ENCODE measurements around the gene DNM3. TPM values are rescaled to one million over a fixed set of nuclear protein-coding genes. Genes with fewer than 3 reads are reported as not detected.

Gene DNM3
- polyA plus RNA-seq, 1 donor (not counting 4 experiments of a cell fraction or from before 2014, with no cell fraction given): 2.0 TPM

GRCh38 chr1:171941920-171942319 is 100.6 kb downstream of the DNM3 start:
- Histone ChIP-seq H3K4me3 (ENCODE audit: control insufficient read depth in 2 of 3, extremely low read depth in 1 of 3, insufficient read depth in 2 of 3, low read depth in 1 of 3, low read length in 3 of 3) (no peak overlapping the region), H3K4me2 (ENCODE audit: control insufficient read depth, extremely low read depth, insufficient read depth, low read depth, low read length) (no peak overlapping the region), H3K9ac (ENCODE audit: control insufficient read depth, extremely low read depth, insufficient read depth, low read length) (no peak overlapping the region), H3K9me3 (ENCODE audit: control insufficient read depth, low read depth, low read length) (no peaks in the 10 kb centered on the region), H3K4me1 (ENCODE audit: control insufficient read depth, extremely low read depth, insufficient read depth, low read length) (no peaks in the 10 kb centered on the region), H2AFZ (ENCODE audit: control insufficient read depth, low read length) (no peak overlapping the region), H3K9me1 (ENCODE audit: control insufficient read depth, extremely low read depth, insufficient read depth, low read length) (no peaks in the 10 kb centered on the region), H4K20me1 (ENCODE audit: control insufficient read depth, extremely low read depth, insufficient read depth, low read length) (no peaks in the 10 kb centered on the region), H3K27me3 (ENCODE audit: control insufficient read depth, extremely low read depth, insufficient read depth, low read length) (no peaks in the 10 kb centered on the region), H3K27ac (ENCODE audit: control insufficient read depth, insufficient read depth, low read length) (no peak overlapping the region), H3K79me2 (ENCODE audit: control insufficient read depth, insufficient read depth, low read length) (no peaks in the 10 kb centered on the region), H3K36me3 (ENCODE audit: control insufficient read depth in 2 of 2, extremely low read depth in 1 of 2, insufficient read depth in 2 of 2, low read length in 2 of 2) (no peaks in the 10 kb centered on the region)
- DNase-seq (ENCODE audit: low read depth, low spot score) (no peak), FAIRE-seq (no peak)
- TF ChIP-seq EZH2 (IDR thresholded peaks at IDR 0.05; ENCODE audit: low read length) (no peak), CTCF (optimal IDR thresholded peaks at IDR 0.05 in 1 of 3, IDR thresholded peaks at IDR 0.05 in 1 of 3, conservative IDR thresholded peaks at IDR 0.05 in 1 of 3; ENCODE audit: extremely low read depth in 1 of 3, insufficient read depth in 2 of 3, low read length in 3 of 3) (no peak)
- dilution Hi-C loops (cut with MboI; ENCODE audit: extremely low pct_ligation_motif_present, low sequenced_read_pairs): no loop called here

GRCh38 chr1:171943973-171944561 is 102.8 kb downstream of the DNM3 start:
- Histone ChIP-seq H3K27me3 (ENCODE audit: control insufficient read depth, extremely low read depth, insufficient read depth, low read length) (no peaks in the 10 kb centered on the region), H3K36me3 (ENCODE audit: control insufficient read depth in 2 of 2, extremely low read depth in 1 of 2, insufficient read depth in 2 of 2, low read length in 2 of 2) (no peaks in the 10 kb centered on the region), H3K27ac (ENCODE audit: control insufficient read depth, insufficient read depth, low read length) (no peak overlapping the region), H2AFZ (ENCODE audit: control insufficient read depth, low read length) (no peak overlapping the region), H3K79me2 (ENCODE audit: control insufficient read depth, insufficient read depth, low read length) (no peaks in the 10 kb centered on the region), H3K4me2 (ENCODE audit: control insufficient read depth, extremely low read depth, insufficient read depth, low read depth, low read length) (no peak overlapping the region), H3K9ac (ENCODE audit: control insufficient read depth, extremely low read depth, insufficient read depth, low read length) (no peak overlapping the region), H3K4me1 (ENCODE audit: control insufficient read depth, extremely low read depth, insufficient read depth, low read length) (no peaks in the 10 kb centered on the region), H3K4me3 (ENCODE audit: control insufficient read depth in 2 of 3, extremely low read depth in 1 of 3, insufficient read depth in 2 of 3, low read depth in 1 of 3, low read length in 3 of 3) (no peak overlapping the region), H3K9me3 (ENCODE audit: control insufficient read depth, low read depth, low read length) (no peaks in the 10 kb centered on the region), H3K9me1 (ENCODE audit: control insufficient read depth, extremely low read depth, insufficient read depth, low read length) (no peaks in the 10 kb centered on the region), H4K20me1 (ENCODE audit: control insufficient read depth, extremely low read depth, insufficient read depth, low read length) (no peaks in the 10 kb centered on the region)
- dilution Hi-C loops (cut with MboI; ENCODE audit: extremely low pct_ligation_motif_present, low sequenced_read_pairs): no loop called here
- FAIRE-seq: no peak
- DNase-seq (ENCODE audit: low read depth, low spot score): no peak
- TF ChIP-seq EZH2 (IDR thresholded peaks at IDR 0.05; ENCODE audit: low read length): no peak
- TF ChIP-seq CTCF (optimal IDR thresholded peaks at IDR 0.05 in 1 of 3, IDR thresholded peaks at IDR 0.05 in 1 of 3, conservative IDR thresholded peaks at IDR 0.05 in 1 of 3; ENCODE audit: extremely low read depth in 1 of 3, insufficient read depth in 2 of 3, low read length in 3 of 3): no peak
